ENCODE measurements around the gene ZWILCH.

ZWILCH gene

GRCh38 chr15:66503780-66504562 lies 1.2 kb upstream of the ZWILCH start:
- DNase-seq (ENCODE audit: extremely low read depth, low read depth) = no peak
- no peak for TF ChIP-seq CTCF (IDR thresholded peaks at IDR 0.05; ENCODE audit: low read depth, low read length)

- no peak for TF ChIP-seq CTCF (IDR thresholded peaks at IDR 0.05; ENCODE audit: low read depth, low read length)
- no peak for DNase-seq (ENCODE audit: extremely low read depth, low read depth)
Observed at GRCh38 chr15:66505430-66505811, 295 bp downstream of the ZWILCH start.

- TF ChIP-seq CTCF (IDR thresholded peaks at IDR 0.05; ENCODE audit: low read depth, low read length) = no peak
Observed at GRCh38 chr15:66505818-66506217, 692 bp downstream of the ZWILCH start.

GRCh38 chr15:66508293-66508883 lies 3.3 kb downstream of the ZWILCH start:
- no peak for TF ChIP-seq CTCF (IDR thresholded peaks at IDR 0.05; ENCODE audit: low read depth, low read length)
- no peak for DNase-seq (ENCODE audit: extremely low read depth, low read depth)

More at GRCh38 chr15:66505818-66506217, 692 bp downstream of the ZWILCH start:
- no peak for DNase-seq (ENCODE audit: extremely low read depth, low read depth)

- DNase-seq (ENCODE audit: extremely low read depth, low read depth) = no peak
- TF ChIP-seq CTCF (IDR thresholded peaks at IDR 0.05; ENCODE audit: low read depth, low read length) = no peak
Observed at GRCh38 chr15:66514586-66514985, 9.5 kb downstream of the ZWILCH start.

- TF ChIP-seq CTCF (IDR thresholded peaks at IDR 0.05; ENCODE audit: low read depth, low read length) = no peak
- DNase-seq (ENCODE audit: extremely low read depth, low read depth) = no peak
Observed at GRCh38 chr15:66515901-66516322, 10.8 kb downstream of the ZWILCH start.

GRCh38 chr15:66523926-66524325 lies 18.8 kb downstream of the ZWILCH start:
- DNase-seq (ENCODE audit: extremely low read depth, low read depth) = no peak
- TF ChIP-seq CTCF (IDR thresholded peaks at IDR 0.05; ENCODE audit: low read depth, low read length) = no peak

Data from AG09319 (cell line).